VCaP (cell line): Measurements from ENCODE around the gene SS18L1.

Source experiments
- H3K27ac ChIP-seq: fragments of 450-650 bp; 2 replicates; pipeline ENCODE4 v1.5.1; 2017
- TF ChIP-seq, protein P1 (sequence below): fragments of 450-650 bp; conservative IDR thresholded peaks from 2 replicates; pipeline ENCODE4 v1.5.1; 2017; ENCODE audit warnings: mild to moderate bottlenecking, moderate library complexity

SS18L1 gene

DNA sequence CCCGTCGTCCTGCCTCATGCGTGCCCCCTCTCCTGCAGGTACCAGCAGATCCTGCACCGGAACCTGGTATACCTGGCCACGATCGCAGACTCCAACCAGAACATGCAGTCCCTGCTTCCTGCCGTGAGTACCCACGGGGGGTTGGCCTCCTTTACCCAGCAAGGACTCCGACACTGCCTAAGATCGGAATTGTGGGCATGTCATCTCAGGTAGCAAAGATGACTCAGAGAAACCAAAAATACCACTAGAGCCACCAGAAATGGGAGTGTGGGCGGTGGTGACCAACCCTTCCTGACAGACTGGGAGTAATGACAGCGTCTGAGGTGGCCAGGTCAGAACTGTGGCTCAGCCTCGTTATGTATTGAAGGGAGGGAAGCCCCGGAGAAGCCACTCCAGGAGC, 16.3 kb downstream of the SS18L1 start:
- TF ChIP-seq, protein P1, sequence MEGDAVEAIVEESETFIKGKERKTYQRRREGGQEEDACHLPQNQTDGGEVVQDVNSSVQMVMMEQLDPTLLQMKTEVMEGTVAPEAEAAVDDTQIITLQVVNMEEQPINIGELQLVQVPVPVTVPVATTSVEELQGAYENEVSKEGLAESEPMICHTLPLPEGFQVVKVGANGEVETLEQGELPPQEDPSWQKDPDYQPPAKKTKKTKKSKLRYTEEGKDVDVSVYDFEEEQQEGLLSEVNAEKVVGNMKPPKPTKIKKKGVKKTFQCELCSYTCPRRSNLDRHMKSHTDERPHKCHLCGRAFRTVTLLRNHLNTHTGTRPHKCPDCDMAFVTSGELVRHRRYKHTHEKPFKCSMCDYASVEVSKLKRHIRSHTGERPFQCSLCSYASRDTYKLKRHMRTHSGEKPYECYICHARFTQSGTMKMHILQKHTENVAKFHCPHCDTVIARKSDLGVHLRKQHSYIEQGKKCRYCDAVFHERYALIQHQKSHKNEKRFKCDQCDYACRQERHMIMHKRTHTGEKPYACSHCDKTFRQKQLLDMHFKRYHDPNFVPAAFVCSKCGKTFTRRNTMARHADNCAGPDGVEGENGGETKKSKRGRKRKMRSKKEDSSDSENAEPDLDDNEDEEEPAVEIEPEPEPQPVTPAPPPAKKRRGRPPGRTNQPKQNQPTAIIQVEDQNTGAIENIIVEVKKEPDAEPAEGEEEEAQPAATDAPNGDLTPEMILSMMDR: no peak
- no peak overlapping the region for H3K27ac ChIP-seq

DNA sequence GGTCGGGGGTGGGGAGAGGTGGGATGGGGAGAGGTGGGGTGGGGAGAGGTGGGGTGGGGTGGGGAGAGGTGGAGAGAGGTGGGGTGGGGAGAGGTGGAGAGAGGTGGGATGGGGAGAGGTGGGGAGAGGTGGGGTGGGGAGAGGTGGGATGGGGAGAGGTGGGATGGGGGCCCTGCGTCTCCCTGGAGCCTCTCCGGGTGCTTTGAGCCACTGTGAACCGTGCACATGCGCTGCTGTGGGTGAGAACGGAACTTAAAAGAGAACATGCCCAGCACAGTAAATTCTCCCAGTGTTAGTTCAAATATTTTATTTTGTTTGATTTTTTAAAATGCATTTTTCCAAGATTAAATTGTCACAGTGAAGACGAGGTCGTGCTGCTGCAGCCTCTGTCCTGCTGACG, 16.7 kb downstream of the SS18L1 start:
- TF ChIP-seq, protein P1: no peak
- H3K27ac ChIP-seq: no peak overlapping the region

DNA sequence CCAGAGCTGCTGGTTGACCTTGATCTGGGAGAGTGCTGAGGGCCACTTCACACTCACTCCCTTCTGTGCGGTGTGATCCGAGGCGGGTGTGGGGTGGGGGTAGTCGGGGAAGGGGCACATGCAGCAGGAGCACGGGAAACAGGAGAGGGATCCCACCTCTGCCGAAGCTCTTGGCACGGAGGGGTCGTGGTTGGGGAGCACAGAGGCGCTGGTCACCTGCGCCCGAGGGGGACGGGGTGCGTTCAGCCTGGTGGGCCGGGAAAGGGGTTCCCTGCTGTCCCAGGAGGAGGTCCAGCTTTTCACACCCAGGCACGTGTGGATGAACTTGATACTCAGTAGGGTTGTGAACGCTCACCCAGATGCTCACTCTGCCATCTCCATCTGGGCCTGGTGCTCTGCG, 17.3 kb downstream of the SS18L1 start:
- TF ChIP-seq, protein P1: no peak
- H3K27ac ChIP-seq: no peak overlapping the region

DNA sequence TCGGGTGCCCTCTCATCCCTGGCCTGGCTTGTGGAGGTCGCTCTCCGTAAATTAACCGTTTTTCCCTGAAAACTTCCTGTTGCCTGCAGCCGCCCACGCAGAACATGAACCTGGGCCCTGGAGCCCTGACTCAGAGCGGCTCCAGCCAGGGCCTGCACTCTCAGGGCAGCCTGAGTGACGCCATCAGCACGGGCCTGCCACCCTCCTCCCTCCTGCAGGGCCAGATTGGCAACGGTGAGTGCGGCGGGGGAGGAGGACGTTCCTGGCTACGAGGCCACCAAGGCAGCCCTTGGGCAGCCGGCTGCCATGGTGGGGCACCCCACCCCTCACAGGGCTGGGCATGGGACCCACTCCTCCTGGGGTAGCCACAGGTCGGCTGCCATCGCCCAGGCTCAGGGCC, 17.8 kb downstream of the SS18L1 start:
- no peak overlapping the region for H3K27ac ChIP-seq
- TF ChIP-seq, protein P1: no peak

DNA sequence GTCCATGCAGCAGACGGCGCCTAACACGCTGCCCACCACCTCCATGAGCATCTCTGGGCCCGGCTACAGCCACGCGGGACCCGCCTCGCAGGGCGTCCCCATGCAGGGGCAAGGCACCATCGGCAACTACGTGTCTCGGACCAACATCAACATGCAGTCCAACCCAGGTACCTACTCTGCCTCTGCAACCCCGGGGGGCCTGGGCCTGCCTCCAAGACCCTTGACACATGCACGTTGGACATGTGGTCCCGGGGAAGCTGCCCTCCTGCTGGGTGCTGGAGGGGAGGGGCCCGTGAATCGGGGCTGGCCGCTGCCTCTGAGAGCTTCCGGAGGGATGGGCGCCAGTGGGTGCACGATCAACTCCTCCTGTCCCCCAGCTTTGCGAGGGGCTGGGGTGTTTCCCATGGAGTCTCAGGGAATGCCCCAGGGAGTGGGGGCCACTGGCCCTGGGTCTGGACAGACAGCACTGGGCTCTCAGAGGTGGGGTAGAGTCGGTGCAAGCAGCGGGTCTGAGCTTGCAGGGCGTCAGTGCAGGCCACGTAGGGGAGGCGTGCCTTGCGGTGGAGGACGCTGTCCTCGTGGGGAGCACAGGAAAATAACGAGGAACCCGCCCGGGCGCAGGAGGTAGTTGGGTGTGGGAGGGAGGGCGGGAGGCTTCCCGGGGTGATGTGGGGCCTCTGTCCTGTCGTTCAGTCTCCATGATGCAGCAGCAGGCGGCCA, 19.4 kb downstream of the SS18L1 start:
- no peak overlapping the region for H3K27ac ChIP-seq
- TF ChIP-seq, protein P1: no peak

DNA sequence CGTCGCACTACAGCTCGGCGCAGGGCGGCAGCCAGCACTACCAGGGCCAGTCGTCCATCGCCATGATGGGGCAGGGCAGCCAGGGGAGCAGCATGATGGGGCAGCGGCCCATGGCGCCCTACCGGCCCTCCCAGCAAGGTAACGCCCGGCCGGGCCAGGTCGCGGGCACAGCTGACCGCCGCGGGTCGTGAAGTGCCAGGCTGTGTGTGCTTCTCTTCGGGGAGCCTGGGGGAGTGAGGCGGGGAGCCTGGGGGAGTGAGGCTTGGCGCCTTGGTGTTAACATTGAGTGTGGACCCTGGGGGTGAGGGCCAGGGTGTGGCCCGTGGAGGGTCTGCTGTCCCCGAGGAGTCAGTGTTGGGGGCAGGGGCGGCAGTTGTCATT, 19.9 kb downstream of the SS18L1 start:
- TF ChIP-seq, protein P1: no peak
- no peak overlapping the region for H3K27ac ChIP-seq

DNA sequence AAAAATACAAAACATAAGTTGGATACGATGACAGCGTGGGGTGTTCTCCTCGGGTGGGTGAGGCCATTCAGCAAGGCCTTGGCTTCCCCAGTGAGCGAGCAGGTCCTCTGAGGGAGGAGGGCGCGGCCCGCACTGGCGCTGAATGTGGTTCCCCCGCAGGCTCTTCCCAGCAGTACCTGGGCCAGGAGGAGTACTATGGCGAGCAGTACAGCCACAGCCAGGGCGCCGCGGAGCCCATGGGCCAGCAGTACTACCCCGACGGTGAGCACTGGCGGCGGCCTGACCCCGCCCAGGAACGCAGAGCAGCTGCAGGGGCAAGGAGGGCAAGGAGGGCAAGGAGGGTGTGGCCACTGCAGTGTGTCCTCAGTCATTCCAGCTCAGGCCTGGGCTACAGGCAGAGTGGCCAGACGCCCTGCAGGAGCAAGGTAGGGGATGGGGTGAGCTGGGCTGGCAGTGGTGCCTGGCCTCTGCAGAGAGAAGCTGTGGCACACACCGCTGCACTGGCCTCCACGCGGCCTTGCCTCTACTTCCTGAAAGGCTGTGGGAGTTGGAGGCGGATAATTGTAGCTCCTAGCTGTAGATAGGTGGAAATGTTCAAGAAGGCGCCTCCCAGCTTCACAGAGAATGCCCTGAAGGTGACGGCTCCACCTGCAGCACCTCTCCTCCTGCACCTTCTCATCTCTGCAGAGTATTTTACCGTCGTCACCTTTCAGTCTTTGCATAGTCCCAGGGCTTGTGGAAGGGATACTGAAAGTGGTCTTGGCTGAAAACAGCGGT, 20.6 kb downstream of the SS18L1 start:
- TF ChIP-seq, protein P1: no peak
- no peak overlapping the region for H3K27ac ChIP-seq
